Chondrocyte (in vitro differentiated cells): ENCODE measurements around the gene NKRF. TPM values are rescaled to one million over a fixed set of nuclear protein-coding genes. Genes with fewer than 3 reads are reported as not detected.

Experiments
- DNase-seq: peaks from one replicate; pipeline ENCODE4 v3.0.0; 2021; ENCODE audit warnings: mixed read lengths, low spot score
- H3K27ac Mint-ChIP-seq: one replicate; pipeline ENCODE4 v1.8.0; 2021; ENCODE audit warnings: mild to moderate bottlenecking, moderate library complexity, mixed read lengths; ENCODE audit not compliant: unreplicated experiment
- H3K27me3 Mint-ChIP-seq: 2 replicates; pipeline ENCODE4 v1.8.0; 2021; ENCODE audit warnings: low read depth, mixed read lengths
- H3K36me3 Mint-ChIP-seq: 2 replicates; pipeline ENCODE4 v1.8.0; 2021; ENCODE audit warnings: low read depth, mixed read lengths
- H3K4me1 Mint-ChIP-seq: 2 replicates; pipeline ENCODE4 v1.8.0; 2021; ENCODE audit warnings: low read depth, mild to moderate bottlenecking, mixed read lengths
- H3K4me3 Mint-ChIP-seq: one replicate; pipeline ENCODE4 v1.8.0; 2021; ENCODE audit warnings: mild to moderate bottlenecking, moderate library complexity, mixed read lengths; ENCODE audit not compliant: unreplicated experiment
- H3K9me3 Mint-ChIP-seq: 2 replicates; pipeline ENCODE4 v1.8.0; 2021; ENCODE audit warnings: low read depth, mixed read lengths
- CTCF ChIP-seq: fragments of 200-600 bp; sonication (generic); IDR thresholded peaks from 2 replicates; pipeline ENCODE4 v1.5.0; 2021; ENCODE audit warnings: antibody characterized with exemption, mild to moderate bottlenecking, moderate library complexity
- total RNA-seq: library from RNA; stranded (reverse); gene quantifications from 3 replicates; pipeline ENCODE4 v1.2.1, GENCODE V29; 2021

The NKRF gene
- total RNA-seq, 1 donor from 2014 or later = 8.0 TPM

- H3K27me3 Mint-ChIP-seq = no peaks in the 10 kb centered on the region
- no peaks in the 10 kb centered on the region for H3K4me1 Mint-ChIP-seq
- H3K9me3 Mint-ChIP-seq = peaks cover 17% of the 10 kb centered on the region
- H3K4me3 Mint-ChIP-seq = no peak overlapping the region
- DNase-seq = no peak
- no peak overlapping the region for H3K27ac Mint-ChIP-seq
- TF ChIP-seq CTCF = no peak
- peaks cover 15% of the 10 kb centered on the region for H3K36me3 Mint-ChIP-seq
These were observed 30.2 kb upstream of the NKRF start for GRCh38 chrX:119636419-119636818.

GRCh38 chrX:119635799-119636198 lies 29.6 kb upstream of the NKRF start:
- no peak for DNase-seq
- Mint-ChIP-seq H3K36me3 (peaks cover 16% of the 10 kb centered on the region), H3K27me3 (no peaks in the 10 kb centered on the region), H3K27ac (no peak overlapping the region), H3K4me3 (no peak overlapping the region), H3K9me3 (peaks cover 15% of the 10 kb centered on the region), H3K4me1 (no peaks in the 10 kb centered on the region)
- TF ChIP-seq CTCF = no peak

- TF ChIP-seq CTCF = no peak
- Mint-ChIP-seq H3K27me3 (no peaks in the 10 kb centered on the region), H3K4me3 (no peak overlapping the region), H3K27ac (no peak overlapping the region), H3K4me1 (no peaks in the 10 kb centered on the region), H3K36me3 (peaks cover 16% of the 10 kb centered on the region), H3K9me3 (peaks cover 15% of the 10 kb centered on the region)
- DNase-seq = no peak
These were observed 29.0 kb upstream of the NKRF start for GRCh38 chrX:119635179-119635578.

- DNase-seq = no peak
- H3K27me3 Mint-ChIP-seq = no peaks in the 10 kb centered on the region
- no peaks in the 10 kb centered on the region for H3K9me3 Mint-ChIP-seq
- no peak overlapping the region for H3K27ac Mint-ChIP-seq
- TF ChIP-seq CTCF = no peak
- H3K36me3 Mint-ChIP-seq = peaks cover 6% of the 10 kb centered on the region
- no peak overlapping the region for H3K4me3 Mint-ChIP-seq
- H3K4me1 Mint-ChIP-seq = peaks cover 15% of the 10 kb centered on the region
These were observed 19.6 kb upstream of the NKRF start for GRCh38 chrX:119625843-119626242.

GRCh38 chrX:119624951-119625668 lies 18.9 kb upstream of the NKRF start:
- no peak for TF ChIP-seq CTCF
- Mint-ChIP-seq H3K27ac (no peak overlapping the region), H3K4me1 (peaks cover 15% of the 10 kb centered on the region), H3K36me3 (peaks cover 4% of the 10 kb centered on the region), H3K27me3 (no peaks in the 10 kb centered on the region), H3K4me3 (no peak overlapping the region), H3K9me3 (no peaks in the 10 kb centered on the region)
- DNase-seq = no peak
